T-cell (primary cell): ENCODE data around the gene TSR3. TPM values are rescaled to one million over a fixed set of nuclear protein-coding genes. Genes with fewer than 3 reads are reported as not detected.
A peak's percentile ranks its signal among the peaks of the same experiment; 100 is the strongest.

ENCODE experiments used
- ATAC-seq, 4 experiments: fragments of 200-7000 bp in 3 of 4; fragments of 150-1000 bp in 1 of 4; cut with Tn5 transposase; replicated peaks in 1 of 4; 1 replicate in 3 of 4; 2 replicates in 1 of 4; pipeline ENCODE4 v1.10.0; 2021; ENCODE audit warnings: moderate library complexity in 3 of 4, mild to moderate bottlenecking in 2 of 4, moderate number of reproducible peaks in 1 of 4
- CTCF ChIA-PET, 2 donors: fragments of 300-600 bp; sonication (Branson Sonifier 250); formaldehyde crosslinking; loops; one replicate each; lab custom pipeline; 2022; ENCODE audit warnings: antibody characterized with exemption in 2 of 2; lab: Charles Lee
- POLR2A ChIA-PET, 2 donors: fragments of 300-600 bp; sonication (Branson Sonifier 250); formaldehyde crosslinking; loops; one replicate each; lab custom pipeline; 2022; ENCODE audit warnings: antibody characterized with exemption in 2 of 2; lab: Charles Lee
- DNase-seq, 35 experiments: peaks; one replicate each; pipeline versions ENCODE4 v3.0.0 to v3.0.0-alpha.2; 2013 to 2023
- H3K27ac ChIP-seq: one replicate; pipeline ENCODE4 v1.5.1; 2013; ENCODE audit warnings: low read length
- H3K27me3 ChIP-seq, 2 experiments: replicated peaks in 1 of 2; 1 replicate in 1 of 2; 2 replicates in 1 of 2; pipeline versions ENCODE4 v1.6.1 to v1.7.0; 2013; ENCODE audit warnings: low read length in 1 of 2, mixed read lengths in 1 of 2; ENCODE audit not compliant: control insufficient read depth in 2 of 2, insufficient read depth in 2 of 2; ENCODE audit errors: extremely low read depth in 1 of 2
- H3K36me3 ChIP-seq, 2 donors: 1 replicate in 1 of 2; 2 replicates in 1 of 2; pipeline versions ENCODE4 v1.6.1 to v1.7.0; 2013; ENCODE audit warnings: low read length in 1 of 2; ENCODE audit not compliant: control insufficient read depth in 2 of 2, insufficient read depth in 1 of 2; ENCODE audit errors: extremely low read depth in 1 of 2
- H3K4me1 ChIP-seq, 2 experiments: 1 replicate in 1 of 2; 2 replicates in 1 of 2; pipeline versions ENCODE4 v1.6.1 to v1.7.0; 2013; ENCODE audit warnings: low read length in 2 of 2, mixed read lengths in 1 of 2; ENCODE audit not compliant: insufficient read depth in 2 of 2, control insufficient read depth in 1 of 2; ENCODE audit errors: extremely low read depth in 1 of 2
- H3K4me3 ChIP-seq, 2 donors: 1 replicate in 1 of 2; 2 replicates in 1 of 2; pipeline versions ENCODE4 v1.5.1 to v1.7.0; 2013; ENCODE audit warnings: mild to moderate bottlenecking in 2 of 2, low read length in 1 of 2, moderate library complexity in 1 of 2; ENCODE audit not compliant: control insufficient read depth in 1 of 2; ENCODE audit errors: extremely low read depth in 1 of 2
- H3K9me3 ChIP-seq: 2 replicates; pipeline ENCODE4 v1.7.0; 2013
- H3K27ac Mint-ChIP-seq, 2 donors: one replicate each; pipeline ENCODE4 v1.8.0; 2020 to 2021; ENCODE audit warnings: mild to moderate bottlenecking in 2 of 2, mixed read lengths in 2 of 2
- H3K27me3 Mint-ChIP-seq, 2 donors: one replicate each; pipeline ENCODE4 v1.8.0; 2021 to 2022; ENCODE audit warnings: mixed read lengths in 2 of 2
- H3K36me3 Mint-ChIP-seq: one replicate; pipeline ENCODE4 v1.8.0; 2021; ENCODE audit warnings: mixed read lengths
- H3K4me1 Mint-ChIP-seq, 3 donors: one replicate each; pipeline ENCODE4 v1.8.0; 2020 to 2022; ENCODE audit warnings: mixed read lengths in 3 of 3, mild to moderate bottlenecking in 1 of 3
- H3K4me3 Mint-ChIP-seq, 3 donors: one replicate each; pipeline ENCODE4 v1.8.0; 2020 to 2022; ENCODE audit warnings: mild to moderate bottlenecking in 3 of 3, mixed read lengths in 3 of 3, moderate library complexity in 3 of 3
- H3K9me3 Mint-ChIP-seq, 3 donors: one replicate each; pipeline ENCODE4 v1.8.0; 2020 to 2022; ENCODE audit warnings: mixed read lengths in 3 of 3
- WGBS: methylation state at CpG from one replicate; pipeline ENCODE4 v1.1.5; 2013; ENCODE audit warnings: missing lambda C conversion rate; ENCODE audit not compliant: insufficient coverage; 5-methylcytosine and 5-hydroxymethylcytosine counted together
- total RNA-seq, 35 experiments: library from RNA in 6 of 35; stranded (reverse) in 6 of 35; fragments of 120-200 nt in 1 of 35; gene quantifications; one replicate each; pipeline versions ENCODE4 v1.2.1 to v1.2.4 and lab custom pipeline; 2013 to 2026

Gene TSR3
- total RNA-seq, 5 donors from 2014 or later (not counting 1 experiment from before 2014, with no cell fraction given), result 25.4 to 53.1 (median 48.1) TPM

- no peak for ATAC-seq
- CTCF ChIA-PET, result no interaction called here
Measured at GRCh38 chr16:1336619-1337018, 15.1 kb downstream of the TSR3 start.

GRCh38 chr16:1335996-1336395 lies 15.7 kb downstream of the TSR3 start:
- no peak overlapping the region for H3K27ac Mint-ChIP-seq
- Histone ChIP-seq H3K27me3 (peaks cover 5 to 53% of the 10 kb centered on the region in 2 experiments), H3K4me3 (no peak overlapping the region), H3K9me3 (no peaks in the 10 kb centered on the region), H3K27ac (no peak overlapping the region), H3K4me1 (peaks cover 6 to 51% of the 10 kb centered on the region in 2 experiments), H3K36me3 (no peaks in the 10 kb centered on the region)
- peaks cover 4 to 25% of the 10 kb centered on the region in 2 donors for H3K27me3 Mint-ChIP-seq
- H3K4me3 Mint-ChIP-seq, result no peak overlapping the region
- DNase-seq (peak in 1 of 35 experiments; percentile 17), ATAC-seq (no peak)
- H3K9me3 Mint-ChIP-seq, result no peaks in the 10 kb centered on the region
- WGBS, result 16% methylated on average over 6 of the region's 12 CpGs
- H3K36me3 Mint-ChIP-seq, result no peaks in the 10 kb centered on the region
- POLR2A ChIA-PET, result no interaction called here
- H3K4me1 Mint-ChIP-seq, result peaks cover 6 to 22% (median 18%) of the 10 kb centered on the region in 3 donors
- CTCF ChIA-PET, result interaction anchor here in 1 of 2 donors (0.6 kb wide), 1 partner anchor 1259 kb away, joined by 3 read pairs; no protein-coding TSS in a partner anchor

More at GRCh38 chr16:1336619-1337018, 15.1 kb downstream of the TSR3 start:
- no peak overlapping the region for H3K27ac ChIP-seq
- peaks cover 5 to 49% of the 10 kb centered on the region in 2 experiments for H3K27me3 ChIP-seq
- no peaks in the 10 kb centered on the region for H3K9me3 ChIP-seq
- POLR2A ChIA-PET, result no interaction called here
- H3K4me3 ChIP-seq, result no peak overlapping the region
- no peak overlapping the region for H3K27ac Mint-ChIP-seq
- no peak overlapping the region for H3K4me3 Mint-ChIP-seq
- H3K36me3 Mint-ChIP-seq, result no peaks in the 10 kb centered on the region
- 79% methylated on average over 15 of the region's 15 CpGs for WGBS
- H3K9me3 Mint-ChIP-seq, result no peaks in the 10 kb centered on the region
- peaks cover 6 to 16% (median 14%) of the 10 kb centered on the region in 3 donors for H3K4me1 Mint-ChIP-seq
- H3K36me3 ChIP-seq, result no peaks in the 10 kb centered on the region
- H3K4me1 ChIP-seq, result peaks cover under 1 to 51% of the 10 kb centered on the region in 2 experiments
- no peak for DNase-seq
- H3K27me3 Mint-ChIP-seq, result peaks cover 4 to 20% of the 10 kb centered on the region in 2 donors

GRCh38 chr16:1335211-1335971 lies 16.3 kb downstream of the TSR3 start:
- no peak overlapping the region for H3K27ac ChIP-seq
- peaks cover 4 to 25% of the 10 kb centered on the region in 2 donors for H3K27me3 Mint-ChIP-seq
- peaks cover 6 to 22% (median 18%) of the 10 kb centered on the region in 3 donors for H3K4me1 Mint-ChIP-seq
- no peaks in the 10 kb centered on the region for H3K36me3 ChIP-seq
- POLR2A ChIA-PET, result no interaction called here
- H3K4me3 ChIP-seq, result no peak overlapping the region
- H3K27ac Mint-ChIP-seq, result no peak overlapping the region
- H3K9me3 ChIP-seq, result no peaks in the 10 kb centered on the region
- CTCF ChIA-PET, result interaction anchor here in 1 of 2 donors (0.6 kb wide), 1 partner anchor 1260 kb away, joined by 3 read pairs; no protein-coding TSS in a partner anchor
- no peak overlapping the region for H3K4me3 Mint-ChIP-seq
- no peaks in the 10 kb centered on the region for H3K36me3 Mint-ChIP-seq
- peaks cover 5 to 56% of the 10 kb centered on the region in 2 experiments for H3K27me3 ChIP-seq
- DNase-seq (no peak), ATAC-seq (no peak)
- peaks cover 6 to 54% of the 10 kb centered on the region in 2 experiments for H3K4me1 ChIP-seq
- no peaks in the 10 kb centered on the region for H3K9me3 Mint-ChIP-seq
- WGBS, result 55% methylated on average over 5 of the region's 16 CpGs

- H3K4me3 Mint-ChIP-seq, result peak overlapping the region in 2 of 3 donors; percentile 3 to 24
- DNase-seq, result no peak
- CTCF ChIA-PET, result no interaction called here
Measured at GRCh38 chr16:1334739-1335138, 16.9 kb downstream of the TSR3 start.

GRCh38 chr16:1333854-1334700 lies 17.6 kb downstream of the TSR3 start:
- ChIA-PET CTCF (interaction anchor here in 1 of 2 donors (0.7 kb wide), 1 partner anchor 9 kb away, joined by 3 read pairs; no protein-coding TSS in a partner anchor), POLR2A (interaction anchor here in 1 of 2 donors (0.6 kb wide), 1 partner anchor 1182 kb away, joined by 5 read pairs; no protein-coding TSS in a partner anchor)
- DNase-seq (no peak), ATAC-seq (no peak)
- Histone ChIP-seq H3K4me1 (peaks cover 6 to 55% of the 10 kb centered on the region in 2 experiments), H3K27me3 (peaks cover 5 to 61% of the 10 kb centered on the region in 2 experiments), H3K4me3 (peak overlapping the region; percentile 23 to 28), H3K27ac (no peak overlapping the region), H3K9me3 (no peaks in the 10 kb centered on the region), H3K36me3 (no peaks in the 10 kb centered on the region)
- Mint-ChIP-seq H3K27ac (no peak overlapping the region), H3K4me3 (peak overlapping the region in 2 of 3 donors; percentile 3 to 24), H3K4me1 (peaks cover 6 to 22% (median 18%) of the 10 kb centered on the region in 3 donors), H3K27me3 (peaks cover 4 to 25% of the 10 kb centered on the region in 2 donors), H3K9me3 (no peaks in the 10 kb centered on the region), H3K36me3 (no peaks in the 10 kb centered on the region)
- WGBS, result 5% methylated on average over 60 of the region's 78 CpGs

More at GRCh38 chr16:1334739-1335138, 16.9 kb downstream of the TSR3 start:
- H3K4me3 ChIP-seq, result peak overlapping the region; percentile 23 to 28
- no peaks in the 10 kb centered on the region for H3K9me3 ChIP-seq
- H3K4me1 ChIP-seq, result peaks cover 6 to 55% of the 10 kb centered on the region in 2 experiments
- no peak for ATAC-seq
- Mint-ChIP-seq H3K9me3 (no peaks in the 10 kb centered on the region), H3K27me3 (peaks cover 4 to 25% of the 10 kb centered on the region in 2 donors), H3K27ac (no peak overlapping the region), H3K4me1 (peaks cover 6 to 22% (median 18%) of the 10 kb centered on the region in 3 donors), H3K36me3 (no peaks in the 10 kb centered on the region)
- H3K27ac ChIP-seq, result no peak overlapping the region
- POLR2A ChIA-PET, result no interaction called here
- H3K27me3 ChIP-seq, result peaks cover 5 to 61% of the 10 kb centered on the region in 2 experiments
- 46% methylated on average over 4 of the region's 9 CpGs for WGBS
- no peaks in the 10 kb centered on the region for H3K36me3 ChIP-seq
